ENCODE measurements around the gene KCTD16. TPM values are rescaled to one million over a fixed set of nuclear protein-coding genes. Genes with fewer than 3 reads are reported as not detected.

The KCTD16 gene
- total and polyA plus RNA-seq, 2 donors (not counting 1 experiment from before 2014, with no cell fraction given): not detected

GRCh38 chr5:144142824-144143162 lies 27.9 kb upstream of the KCTD16 start:
- intact Hi-C loops (cut with micrococcal nuclease): loop anchor here (1.0 kb wide), 1 partner anchor 1220 kb away; no protein-coding TSS in a partner anchor

DNA sequence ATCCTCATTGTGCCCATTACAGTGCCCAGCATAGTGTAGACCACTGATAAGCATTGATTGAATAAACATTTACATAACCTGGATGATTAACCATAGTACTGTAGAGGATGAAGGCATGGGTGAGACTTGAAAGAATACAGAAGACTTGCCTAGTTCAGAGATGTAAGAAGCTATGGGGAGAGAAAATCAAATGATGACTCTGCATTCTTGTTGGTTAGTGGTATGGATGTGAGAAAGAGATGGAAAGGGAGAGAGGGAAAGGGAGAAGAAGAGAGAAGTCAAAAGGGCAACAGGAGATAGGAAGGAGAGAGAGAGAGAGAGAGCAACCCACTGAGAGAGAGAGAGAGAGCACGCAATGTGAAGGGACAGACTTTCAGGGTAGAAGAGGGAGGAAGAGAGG lies 27.0 kb upstream of the KCTD16 start:
- WGBS (ENCODE audit: insufficient coverage): 100% methylated on average over 1 of the region's 1 CpG
- H3K9ac ChIP-seq (ENCODE audit: low read length): no peak overlapping the region
- CTCF ChIA-PET: interaction anchor here (0.8 to 2.0 kb wide), 5 partner anchors 14 to 1221 kb away, joined by 3 to 9 read pairs (median 3); no protein-coding TSS in a partner anchor
- H3K4me1 ChIP-seq (ENCODE audit: control insufficient read depth in 2 of 2, insufficient read depth in 2 of 2, low read length in 2 of 2): peaks cover 12 to 13% of the 10 kb centered on the region in 2 donors
- POLR2A ChIA-PET: no interaction called here
- H3K36me3 ChIP-seq (replicated peaks in 1 of 2; ENCODE audit: control extremely low read depth in 1 of 2, control insufficient read depth in 1 of 2, extremely low read depth in 1 of 2, insufficient read depth in 2 of 2, low read length in 1 of 2): no peaks in the 10 kb centered on the region
- no peaks in the 10 kb centered on the region for H3K27me3 ChIP-seq (replicated peaks in 1 of 4; ENCODE audit: control extremely low read depth in 1 of 4, control insufficient read depth in 3 of 4, insufficient read depth in 4 of 4, low read length in 3 of 4)
- intact Hi-C loops (cut with micrococcal nuclease): no loop called here
- Mint-ChIP-seq H3K9me3 (ENCODE audit: insufficient read depth) (no peaks in the 10 kb centered on the region), H3K27ac (no peak overlapping the region), H3K27me3 (peaks cover 10% of the 10 kb centered on the region), H3K4me3 (no peak overlapping the region), H3K4me1 (peaks cover 16% of the 10 kb centered on the region)
- H4K20me1 ChIP-seq (ENCODE audit: control insufficient read depth, insufficient read depth, low read length, poor library complexity, severe bottlenecking): no peaks in the 10 kb centered on the region
- no peak overlapping the region for H3K4me2 ChIP-seq (replicated peaks; ENCODE audit: low read depth, low read length, poor library complexity, severe bottlenecking)
- DNase-seq (no peak), ATAC-seq (ENCODE audit: low read depth) (no peak)
- H2AFZ ChIP-seq (ENCODE audit: insufficient read depth, low read depth, low read length, poor library complexity, severe bottlenecking): no peak overlapping the region
- no peak for TF ChIP-seq EZH2 (IDR thresholded peaks at IDR 0.05; ENCODE audit: borderline replicate concordance, insufficient read depth, low read depth, low read length, poor library complexity, severe bottlenecking)
- TF ChIP-seq CTCF (IDR thresholded peaks at IDR 0.05): no peak
- H3K27ac ChIP-seq (ENCODE audit: low read length in 2 of 2): no peak overlapping the region
- no peaks in the 10 kb centered on the region for H3K9me3 ChIP-seq (ENCODE audit: control extremely low read depth in 1 of 3, control insufficient read depth in 2 of 3, insufficient read depth in 1 of 3, low read length in 2 of 3)
- no peaks in the 10 kb centered on the region for H3K79me2 ChIP-seq (ENCODE audit: control insufficient read depth, insufficient read depth, low read length)
- no peak overlapping the region for H3K4me3 ChIP-seq (ENCODE audit: control extremely low read depth in 1 of 5, extremely low read depth in 1 of 5, insufficient read depth in 1 of 5, low read depth in 2 of 5, low read length in 4 of 5)

More at GRCh38 chr5:144142824-144143162, 27.9 kb upstream of the KCTD16 start:
- Histone ChIP-seq H3K36me3 (replicated peaks in 1 of 2; ENCODE audit: control extremely low read depth in 1 of 2, control insufficient read depth in 1 of 2, extremely low read depth in 1 of 2, insufficient read depth in 2 of 2, low read length in 1 of 2) (no peaks in the 10 kb centered on the region), H3K4me3 (ENCODE audit: control extremely low read depth in 1 of 5, extremely low read depth in 1 of 5, insufficient read depth in 1 of 5, low read depth in 2 of 5, low read length in 4 of 5) (no peak overlapping the region), H3K9me3 (ENCODE audit: control extremely low read depth in 1 of 3, control insufficient read depth in 2 of 3, insufficient read depth in 1 of 3, low read length in 2 of 3) (no peaks in the 10 kb centered on the region), H3K27ac (ENCODE audit: low read length in 2 of 2) (no peak overlapping the region), H3K9ac (ENCODE audit: low read length) (no peak overlapping the region), H3K4me2 (replicated peaks; ENCODE audit: low read depth, low read length, poor library complexity, severe bottlenecking) (peak overlapping the region; percentile 46), H3K79me2 (ENCODE audit: control insufficient read depth, insufficient read depth, low read length) (no peaks in the 10 kb centered on the region), H4K20me1 (ENCODE audit: control insufficient read depth, insufficient read depth, low read length, poor library complexity, severe bottlenecking) (no peaks in the 10 kb centered on the region), H3K4me1 (ENCODE audit: control insufficient read depth in 2 of 2, insufficient read depth in 2 of 2, low read length in 2 of 2) (peaks cover 12 to 13% of the 10 kb centered on the region in 2 donors), H2AFZ (ENCODE audit: insufficient read depth, low read depth, low read length, poor library complexity, severe bottlenecking) (peak overlapping the region; percentile 61), H3K27me3 (replicated peaks in 1 of 4; ENCODE audit: control extremely low read depth in 1 of 4, control insufficient read depth in 3 of 4, insufficient read depth in 4 of 4, low read length in 3 of 4) (no peaks in the 10 kb centered on the region)
- CTCF ChIA-PET: interaction anchor here (0.8 to 2.0 kb wide), 8 partner anchors 9 to 1220 kb away, joined by 3 to 9 read pairs (median 3); no protein-coding TSS in a partner anchor
- TF ChIP-seq CTCF (IDR thresholded peaks at IDR 0.05): no peak
- TF ChIP-seq EZH2 (IDR thresholded peaks at IDR 0.05; ENCODE audit: borderline replicate concordance, insufficient read depth, low read depth, low read length, poor library complexity, severe bottlenecking): no peak
- Mint-ChIP-seq H3K4me1 (peaks cover 16% of the 10 kb centered on the region), H3K9me3 (ENCODE audit: insufficient read depth) (no peaks in the 10 kb centered on the region), H3K4me3 (no peak overlapping the region), H3K27me3 (peaks cover 10% of the 10 kb centered on the region), H3K27ac (no peak overlapping the region)
- no CpG with 5 or more reads among the region's 1 CpG for whole genome bisulfite sequencing (ENCODE audit: insufficient coverage)
- DNase-seq: no peak
- no peak for ATAC-seq (ENCODE audit: low read depth)
- POLR2A ChIA-PET: no interaction called here
